ENCODE results near the gene RAC3. TPM values are rescaled to one million over a fixed set of nuclear protein-coding genes. Genes with fewer than 3 reads are reported as not detected.

Gene RAC3
- total RNA-seq, 3 donors from 2014 or later (not counting 1 experiment from before 2014, with no cell fraction given): 0.61 to 2.2 (median 2.1) TPM

- H3K36me3 Mint-ChIP-seq: no peaks in the 10 kb centered on the region
- no peak overlapping the region for H3K4me3 Mint-ChIP-seq
- DNase-seq (no peak), ATAC-seq (peak in 1 of 3 donors; percentile 41)
- no peaks in the 10 kb centered on the region for H3K9me3 Mint-ChIP-seq
- Histone ChIP-seq H3K36me3 (ENCODE audit: control insufficient read depth, insufficient read depth, low read length) (peaks cover 25% of the 10 kb centered on the region), H3K4me1 (ENCODE audit: control insufficient read depth, insufficient read depth, low read length) (peaks cover 10% of the 10 kb centered on the region), H3K27ac (ENCODE audit: low read length) (no peak overlapping the region), H3K4me3 (ENCODE audit: low read length) (no peak overlapping the region), H3K27me3 (ENCODE audit: control insufficient read depth, insufficient read depth, low read length) (no peaks in the 10 kb centered on the region), H3K9me3 (ENCODE audit: control insufficient read depth, insufficient read depth, low read length) (no peaks in the 10 kb centered on the region)
- TF ChIP-seq, protein P1, sequence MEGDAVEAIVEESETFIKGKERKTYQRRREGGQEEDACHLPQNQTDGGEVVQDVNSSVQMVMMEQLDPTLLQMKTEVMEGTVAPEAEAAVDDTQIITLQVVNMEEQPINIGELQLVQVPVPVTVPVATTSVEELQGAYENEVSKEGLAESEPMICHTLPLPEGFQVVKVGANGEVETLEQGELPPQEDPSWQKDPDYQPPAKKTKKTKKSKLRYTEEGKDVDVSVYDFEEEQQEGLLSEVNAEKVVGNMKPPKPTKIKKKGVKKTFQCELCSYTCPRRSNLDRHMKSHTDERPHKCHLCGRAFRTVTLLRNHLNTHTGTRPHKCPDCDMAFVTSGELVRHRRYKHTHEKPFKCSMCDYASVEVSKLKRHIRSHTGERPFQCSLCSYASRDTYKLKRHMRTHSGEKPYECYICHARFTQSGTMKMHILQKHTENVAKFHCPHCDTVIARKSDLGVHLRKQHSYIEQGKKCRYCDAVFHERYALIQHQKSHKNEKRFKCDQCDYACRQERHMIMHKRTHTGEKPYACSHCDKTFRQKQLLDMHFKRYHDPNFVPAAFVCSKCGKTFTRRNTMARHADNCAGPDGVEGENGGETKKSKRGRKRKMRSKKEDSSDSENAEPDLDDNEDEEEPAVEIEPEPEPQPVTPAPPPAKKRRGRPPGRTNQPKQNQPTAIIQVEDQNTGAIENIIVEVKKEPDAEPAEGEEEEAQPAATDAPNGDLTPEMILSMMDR (IDR thresholded peaks at IDR 0.05): no peak
- no peak overlapping the region for H3K27ac Mint-ChIP-seq
- 93% methylated on average over 20 of the region's 21 CpGs for WGBS (ENCODE audit: insufficient coverage)
- peaks cover 0 to 23% of the 10 kb centered on the region in 2 donors for H3K4me1 Mint-ChIP-seq
- intact Hi-C loops (cut with micrococcal nuclease): no loop called here
- no peaks in the 10 kb centered on the region for H3K27me3 Mint-ChIP-seq (ENCODE audit: low read depth in 2 of 2)
Measured at GRCh38 chr17:81984773-81985410, 46.6 kb upstream of the RAC3 start.

DNA sequence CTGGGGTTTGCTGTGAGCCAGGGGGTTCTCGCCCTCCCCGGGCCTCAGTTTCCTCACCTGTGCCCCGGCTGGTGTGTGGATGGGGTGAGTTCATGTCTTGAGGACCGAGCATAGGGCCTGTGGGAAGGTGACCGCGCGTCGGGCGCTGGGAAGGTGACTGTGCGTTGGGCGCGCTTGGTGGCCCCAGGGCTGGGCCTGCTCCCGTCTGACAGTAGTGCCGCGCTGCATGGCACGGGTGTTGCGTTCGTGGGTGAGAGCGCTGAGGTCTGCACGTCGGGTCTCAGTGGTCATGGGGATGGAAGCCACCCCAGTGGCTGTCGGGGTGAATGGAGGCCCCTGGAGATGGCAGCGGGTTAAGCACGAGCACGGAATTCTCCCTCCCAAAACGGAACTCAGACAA, 44.9 kb upstream of the RAC3 start:
- 95% methylated on average over 26 of the region's 26 CpGs for WGBS (ENCODE audit: insufficient coverage)
- Mint-ChIP-seq H3K4me1 (peaks cover 6 to 18% of the 10 kb centered on the region in 2 donors), H3K27me3 (ENCODE audit: low read depth in 2 of 2) (no peaks in the 10 kb centered on the region), H3K4me3 (no peak overlapping the region), H3K36me3 (no peaks in the 10 kb centered on the region), H3K9me3 (no peaks in the 10 kb centered on the region), H3K27ac (peak overlapping the region in 1 of 2 donors; percentile 53)
- Histone ChIP-seq H3K27me3 (ENCODE audit: control insufficient read depth, insufficient read depth, low read length) (no peaks in the 10 kb centered on the region), H3K4me3 (ENCODE audit: low read length) (no peak overlapping the region), H3K4me1 (ENCODE audit: control insufficient read depth, insufficient read depth, low read length) (no peaks in the 10 kb centered on the region), H3K9me3 (ENCODE audit: control insufficient read depth, insufficient read depth, low read length) (no peaks in the 10 kb centered on the region), H3K27ac (ENCODE audit: low read length) (no peak overlapping the region), H3K36me3 (ENCODE audit: control insufficient read depth, insufficient read depth, low read length) (peaks cover 25% of the 10 kb centered on the region)
- no peak for DNase-seq
- intact Hi-C loops (cut with micrococcal nuclease): no loop called here
- TF ChIP-seq, protein P1 (IDR thresholded peaks at IDR 0.05): no peak
- no peak for ATAC-seq

GRCh38 chr17:81987161-81987770, 44.2 kb upstream of the RAC3 start:
- peak overlapping the region in 1 of 2 donors; percentile 53 for H3K27ac Mint-ChIP-seq
- H3K4me3 ChIP-seq (ENCODE audit: low read length): no peak overlapping the region
- H3K27me3 Mint-ChIP-seq (ENCODE audit: low read depth in 2 of 2): no peaks in the 10 kb centered on the region
- peaks cover 25% of the 10 kb centered on the region for H3K36me3 ChIP-seq (ENCODE audit: control insufficient read depth, insufficient read depth, low read length)
- H3K36me3 Mint-ChIP-seq: no peaks in the 10 kb centered on the region
- ATAC-seq (no peak), DNase-seq (no peak)
- TF ChIP-seq, protein P1 (IDR thresholded peaks at IDR 0.05): no peak
- H3K4me1 ChIP-seq (ENCODE audit: control insufficient read depth, insufficient read depth, low read length): no peaks in the 10 kb centered on the region
- no peaks in the 10 kb centered on the region for H3K9me3 Mint-ChIP-seq
- no peaks in the 10 kb centered on the region for H3K27me3 ChIP-seq (ENCODE audit: control insufficient read depth, insufficient read depth, low read length)
- H3K4me3 Mint-ChIP-seq: no peak overlapping the region
- no peak overlapping the region for H3K27ac ChIP-seq (ENCODE audit: low read length)
- WGBS (ENCODE audit: insufficient coverage): 90% methylated on average over 26 of the region's 26 CpGs
- H3K4me1 Mint-ChIP-seq: peaks cover 6 to 18% of the 10 kb centered on the region in 2 donors
- intact Hi-C loops (cut with micrococcal nuclease): no loop called here
- no peaks in the 10 kb centered on the region for H3K9me3 ChIP-seq (ENCODE audit: control insufficient read depth, insufficient read depth, low read length)
